GM12878 (cell line): ENCODE results near the gene ASMTL. TPM values are rescaled to one million over a fixed set of nuclear protein-coding genes. Genes with fewer than 3 reads are reported as not detected.

Experiments used
- ATAC-seq: fragments of 200-7000 bp; cut with Tn5 transposase; 3 replicates; pipeline ENCODE4 v1.9.1; 2020; ENCODE audit warnings: mild to moderate bottlenecking, moderate library complexity
- BruUV-seq: library from RNA; stranded (reverse); fragments of 400-500 nt; replicated peaks from 2 replicates; lab custom pipeline; 2021; lab: Mats Ljungman, UMichigan
- CTCF ChIA-PET: fragments of 300-600 bp; sonication (Branson Sonifier 250); formaldehyde crosslinking; extraction: SDS; loops from one replicate; lab custom pipeline; 2021; ENCODE audit warnings: inconsistent platforms; lab: Yijun Ruan, JAX
- POLR2A ChIA-PET: fragments of 350-600 bp; formaldehyde crosslinking; extraction: SDS; loops from one replicate; lab custom pipeline; 2021; ENCODE audit warnings: inconsistent platforms; lab: Charles Lee
- RAD21 ChIA-PET: fragments of 300-600 bp; sonication (Branson Sonifier 250); formaldehyde crosslinking; loops from one replicate; lab custom pipeline; 2023; ENCODE audit warnings: antibody characterized with exemption; ENCODE audit not compliant: unreplicated experiment; lab: Charles Lee
- SMC1A ChIA-PET: fragments of 300-600 bp; sonication (Branson Sonifier 250); formaldehyde crosslinking; loops from one replicate; lab custom pipeline; 2023; ENCODE audit not compliant: unreplicated experiment, uncharacterized antibody; lab: Charles Lee
- DNase-seq: peaks from one replicate; pipeline ENCODE4 v3.0.0-alpha.2; 2011; ENCODE audit warnings: low read depth, low spot score
- FAIRE-seq: peaks from 3 replicates; lab custom pipeline; 2011; peaks lifted over from hg19 to GRCh38; lab: Jason Lieb, UNC
- H2AFZ ChIP-seq: 2 replicates; pipeline ENCODE4 v1.6.0; 2011; ENCODE audit warnings: low read depth, low read length, control low read depth; ENCODE audit not compliant: control insufficient read depth
- H3K27ac ChIP-seq: 2 replicates; pipeline ENCODE4 v1.5.1; 2011; ENCODE audit warnings: control low read depth; ENCODE audit not compliant: control insufficient read depth, insufficient read depth
- H3K27me3 ChIP-seq, 2 experiments: replicated peaks in 1 of 2; 2 replicates each; pipeline versions ENCODE4 v1.6.0 to v1.6.1; 2011; ENCODE audit warnings: low read length in 1 of 2; ENCODE audit not compliant: control insufficient read depth in 2 of 2, insufficient read depth in 2 of 2
- H3K36me3 ChIP-seq, 2 experiments: 2 replicates each; pipeline ENCODE4 v1.5.1; 2011; ENCODE audit warnings: low read length in 1 of 2; ENCODE audit not compliant: control insufficient read depth in 2 of 2, insufficient read depth in 2 of 2
- H3K4me1 ChIP-seq: 2 replicates; pipeline ENCODE4 v1.6.1; 2011; ENCODE audit warnings: mild to moderate bottlenecking, low read length, moderate library complexity, mixed read lengths; ENCODE audit not compliant: control insufficient read depth, insufficient read depth
- H3K4me2 ChIP-seq: 2 replicates; pipeline ENCODE4 v1.6.0; 2011; ENCODE audit warnings: control low read depth; ENCODE audit not compliant: control insufficient read depth, insufficient read depth
- H3K4me3 ChIP-seq: fragments of 200-600 bp; sonication (generic); 2 replicates; pipeline ENCODE4 v1.5.1; 2016
- H3K79me2 ChIP-seq: 2 replicates; pipeline ENCODE4 v1.6.0; 2011; ENCODE audit warnings: low read length; ENCODE audit not compliant: control insufficient read depth, insufficient read depth
- H3K9ac ChIP-seq: 2 replicates; pipeline ENCODE4 v1.8.0; 2011; ENCODE audit warnings: low read length, control low read depth, mixed read lengths; ENCODE audit not compliant: control insufficient read depth, insufficient read depth
- H3K9me3 ChIP-seq: replicated peaks from 3 replicates; pipeline ENCODE4 v1.5.1; 2011; ENCODE audit warnings: mild to moderate bottlenecking, low read length; ENCODE audit not compliant: control insufficient read depth, insufficient read depth
- H4K20me1 ChIP-seq: 2 replicates; pipeline ENCODE4 v1.6.0; 2011; ENCODE audit not compliant: control insufficient read depth, insufficient read depth
- EP300 ChIP-seq, 2 experiments: fragments of 150-350 bp in 1 of 2; IDR thresholded peaks; 2 replicates each; pipeline ENCODE4 v1.6.1; 2011 to 2012; ENCODE audit warnings: low read depth in 2 of 2, low read length in 2 of 2, borderline replicate concordance in 1 of 2, improper control_type of control experiment in 1 of 2, inconsistent platforms in 1 of 2; ENCODE audit not compliant: control insufficient read depth in 1 of 2
- MTA2 ChIP-seq: fragments of 450-650 bp; IDR thresholded peaks from 2 replicates; pipeline ENCODE4 v1.6.1; 2016; ENCODE audit warnings: low read depth, mild to moderate bottlenecking, moderate library complexity
- MXI1 ChIP-seq: fragments of 150-350 bp; IDR thresholded peaks from 2 replicates; pipeline ENCODE4 v1.6.1; 2011; ENCODE audit warnings: low read depth, mild to moderate bottlenecking, inconsistent platforms, low read length, improper control_type of control experiment
- NR2C2 ChIP-seq: IDR thresholded peaks from 2 replicates; pipeline ENCODE4 v1.6.1; 2011; ENCODE audit warnings: borderline replicate concordance, low read depth; ENCODE audit not compliant: control insufficient read depth, insufficient read length
- TCF12 ChIP-seq: IDR thresholded peaks from 2 replicates; pipeline ENCODE4 v1.6.1; 2011; ENCODE audit warnings: low read depth, mild to moderate bottlenecking, low read length
- TCF3 ChIP-seq: IDR thresholded peaks from 2 replicates; pipeline ENCODE4 v1.6.1; 2012; ENCODE audit warnings: low read depth, mild to moderate bottlenecking, low read length, borderline replicate concordance; ENCODE audit not compliant: insufficient read depth
- WGBS: methylation state at CpG from one replicate; pipeline ENCODE4 v1.1.6; 2016; ENCODE audit warnings: low lambda C conversion rate; ENCODE audit not compliant: insufficient replicate concordance, insufficient coverage; ENCODE audit errors: missing lambda C conversion rate; 5-methylcytosine and 5-hydroxymethylcytosine counted together
- in situ Hi-C: fragments of 300-500 bp; cut with MboI; formaldehyde crosslinking; loops from 9 replicates; pipeline ENCODE4 v1.14.3; 2018; ENCODE audit warnings: mixed read lengths
- intact Hi-C: fragments of 100-400 bp; cut with micrococcal nuclease; formaldehyde crosslinking; loops from one replicate; pipeline ENCODE4 v1.14.2; 2022; ENCODE audit not compliant: unreplicated experiment
- polyA plus RNA-seq, 11 experiments: library from polyadenylated mRNA; depleted of rRNA in 4 of 11; unstranded in 6 of 11; stranded (reverse) in 5 of 11; fragments of >200 nt; fragmentation: Nextera tagmentation in 4 of 11; fragmentation: Illumina TruSeq in 1 of 11; extraction: Ambion mirVana in 4 of 11; extraction: Trizol in 1 of 11; gene quantifications; 1 replicate in 1 of 11; 2 replicates in 10 of 11; pipeline versions ENCODE4 v1.2.1 to v1.2.3, GENCODE V29; 2011 to 2016; ENCODE audit warnings: inconsistent platforms in 2 of 11, missing spikeins in 2 of 11, low read depth in 1 of 11
- total RNA-seq, 4 experiments: library from RNA; depleted of rRNA in 3 of 4; stranded (reverse); fragments of >200 nt in 3 of 4; fragmentation: Illumina TruSeq in 1 of 4; extraction: Trizol in 1 of 4; gene quantifications; 2 replicates each; pipeline versions ENCODE4 v1.2.1 to v1.2.3, GENCODE V29; 2013 to 2021
- TF ChIP-seq, protein P1 (sequence below): IDR thresholded peaks from 2 replicates; pipeline ENCODE4 v1.6.1; 2011; ENCODE audit warnings: borderline replicate concordance, low read depth, mild to moderate bottlenecking, moderate library complexity, low read length; ENCODE audit not compliant: insufficient read depth, poor library complexity, severe bottlenecking
- TF ChIP-seq, protein P2 (sequence below), 3 experiments: IDR thresholded peaks in 2 of 3; conservative IDR thresholded peaks in 1 of 3; 2 replicates each; pipeline ENCODE4 v1.5.1; 2011; ENCODE audit warnings: low read depth in 3 of 3, low read length in 3 of 3, mild to moderate bottlenecking in 3 of 3, control low read depth in 2 of 3, moderate library complexity in 2 of 3, inconsistent platforms in 1 of 3, mixed read lengths in 1 of 3; ENCODE audit not compliant: control insufficient read depth in 2 of 3, insufficient read depth in 1 of 3; ENCODE audit errors: extremely low read depth in 1 of 3
- TF ChIP-seq, protein P3 (sequence below): fragments of 450-650 bp; IDR thresholded peaks from 2 replicates; pipeline ENCODE4 v1.6.1; 2017; ENCODE audit warnings: mild to moderate bottlenecking, moderate library complexity
- TF ChIP-seq, protein P4 (sequence below): fragments of 450-650 bp; IDR thresholded peaks from 2 replicates; pipeline ENCODE4 v1.6.1; 2016; ENCODE audit warnings: mild to moderate bottlenecking
- TF ChIP-seq, protein P5 (sequence below): fragments of 450-650 bp; IDR thresholded peaks from 2 replicates; pipeline ENCODE4 v1.6.1; 2016; ENCODE audit warnings: mild to moderate bottlenecking

The ASMTL gene
- total and polyA plus RNA-seq, 10 of the 15 experiments (the other 5 are each of a cell fraction or from before 2014, with no cell fraction given) = 1.6 to 51.9 (median 32.1) TPM

DNA sequence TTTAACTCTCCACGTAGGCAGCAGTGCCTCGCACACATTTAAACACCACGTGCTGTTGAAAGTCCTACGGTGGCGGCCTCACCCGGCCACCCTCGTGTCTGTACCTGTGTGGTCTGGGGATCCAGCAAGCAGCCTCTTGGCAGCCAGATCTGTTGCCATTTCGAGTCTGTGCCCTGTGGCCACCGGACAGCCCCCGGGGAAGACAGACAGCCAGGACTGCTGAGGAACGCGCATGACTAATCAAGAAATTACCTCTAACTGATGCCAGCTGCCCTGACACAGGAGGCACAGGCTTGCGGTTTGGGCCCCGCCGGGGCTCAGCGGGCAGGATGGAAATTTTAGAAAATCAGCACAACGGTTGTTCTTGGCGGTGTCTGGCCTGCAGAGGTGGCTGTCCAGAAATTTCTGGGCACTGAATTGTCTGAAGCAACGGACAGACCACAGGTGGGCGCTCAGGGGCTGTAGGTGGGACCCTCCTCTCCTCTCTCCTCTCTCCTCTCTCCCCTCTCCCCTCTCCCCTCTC lies 15.6 kb upstream of the ASMTL start:
- intact Hi-C loops = loop anchor here (1.0 to 5.0 kb wide), 4 partner anchors 13 to 114 kb away; no protein-coding TSS in a partner anchor
- TF ChIP-seq TCF12 (peak; percentile 61; the same call in 1 of the 2 replicates), TCF3 (peak; percentile 76; the same call in 1 of the 2 replicates), MTA2 (peak; percentile 62), MXI1 (peak; percentile 68), NR2C2 (no peak), EP300 (IDR thresholded peaks at IDR 0.05; ENCODE audit: borderline replicate concordance in 1 of 2, control insufficient read depth in 1 of 2, low read depth in 2 of 2, low read length in 2 of 2) (peak in 1 of 2 experiments; percentile 66; a peak in 2 of 4 replicates)
- TF ChIP-seq, protein P1, sequence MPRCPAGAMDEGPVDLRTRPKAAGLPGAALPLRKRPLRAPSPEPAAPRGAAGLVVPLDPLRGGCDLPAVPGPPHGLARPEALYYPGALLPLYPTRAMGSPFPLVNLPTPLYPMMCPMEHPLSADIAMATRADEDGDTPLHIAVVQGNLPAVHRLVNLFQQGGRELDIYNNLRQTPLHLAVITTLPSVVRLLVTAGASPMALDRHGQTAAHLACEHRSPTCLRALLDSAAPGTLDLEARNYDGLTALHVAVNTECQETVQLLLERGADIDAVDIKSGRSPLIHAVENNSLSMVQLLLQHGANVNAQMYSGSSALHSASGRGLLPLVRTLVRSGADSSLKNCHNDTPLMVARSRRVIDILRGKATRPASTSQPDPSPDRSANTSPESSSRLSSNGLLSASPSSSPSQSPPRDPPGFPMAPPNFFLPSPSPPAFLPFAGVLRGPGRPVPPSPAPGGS = peak; percentile 76
- TF ChIP-seq, protein P2, sequence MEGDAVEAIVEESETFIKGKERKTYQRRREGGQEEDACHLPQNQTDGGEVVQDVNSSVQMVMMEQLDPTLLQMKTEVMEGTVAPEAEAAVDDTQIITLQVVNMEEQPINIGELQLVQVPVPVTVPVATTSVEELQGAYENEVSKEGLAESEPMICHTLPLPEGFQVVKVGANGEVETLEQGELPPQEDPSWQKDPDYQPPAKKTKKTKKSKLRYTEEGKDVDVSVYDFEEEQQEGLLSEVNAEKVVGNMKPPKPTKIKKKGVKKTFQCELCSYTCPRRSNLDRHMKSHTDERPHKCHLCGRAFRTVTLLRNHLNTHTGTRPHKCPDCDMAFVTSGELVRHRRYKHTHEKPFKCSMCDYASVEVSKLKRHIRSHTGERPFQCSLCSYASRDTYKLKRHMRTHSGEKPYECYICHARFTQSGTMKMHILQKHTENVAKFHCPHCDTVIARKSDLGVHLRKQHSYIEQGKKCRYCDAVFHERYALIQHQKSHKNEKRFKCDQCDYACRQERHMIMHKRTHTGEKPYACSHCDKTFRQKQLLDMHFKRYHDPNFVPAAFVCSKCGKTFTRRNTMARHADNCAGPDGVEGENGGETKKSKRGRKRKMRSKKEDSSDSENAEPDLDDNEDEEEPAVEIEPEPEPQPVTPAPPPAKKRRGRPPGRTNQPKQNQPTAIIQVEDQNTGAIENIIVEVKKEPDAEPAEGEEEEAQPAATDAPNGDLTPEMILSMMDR (IDR thresholded peaks at IDR 0.05 in 2 of 3, conservative IDR thresholded peaks at IDR 0.05 in 1 of 3; ENCODE audit: control insufficient read depth in 2 of 3, extremely low read depth in 1 of 3, insufficient read depth in 1 of 3, low read depth in 3 of 3, low read length in 3 of 3) = peak; percentile 24 to 60 (median 32); a peak in 4 of 6 replicates
- TF ChIP-seq, protein P3, sequence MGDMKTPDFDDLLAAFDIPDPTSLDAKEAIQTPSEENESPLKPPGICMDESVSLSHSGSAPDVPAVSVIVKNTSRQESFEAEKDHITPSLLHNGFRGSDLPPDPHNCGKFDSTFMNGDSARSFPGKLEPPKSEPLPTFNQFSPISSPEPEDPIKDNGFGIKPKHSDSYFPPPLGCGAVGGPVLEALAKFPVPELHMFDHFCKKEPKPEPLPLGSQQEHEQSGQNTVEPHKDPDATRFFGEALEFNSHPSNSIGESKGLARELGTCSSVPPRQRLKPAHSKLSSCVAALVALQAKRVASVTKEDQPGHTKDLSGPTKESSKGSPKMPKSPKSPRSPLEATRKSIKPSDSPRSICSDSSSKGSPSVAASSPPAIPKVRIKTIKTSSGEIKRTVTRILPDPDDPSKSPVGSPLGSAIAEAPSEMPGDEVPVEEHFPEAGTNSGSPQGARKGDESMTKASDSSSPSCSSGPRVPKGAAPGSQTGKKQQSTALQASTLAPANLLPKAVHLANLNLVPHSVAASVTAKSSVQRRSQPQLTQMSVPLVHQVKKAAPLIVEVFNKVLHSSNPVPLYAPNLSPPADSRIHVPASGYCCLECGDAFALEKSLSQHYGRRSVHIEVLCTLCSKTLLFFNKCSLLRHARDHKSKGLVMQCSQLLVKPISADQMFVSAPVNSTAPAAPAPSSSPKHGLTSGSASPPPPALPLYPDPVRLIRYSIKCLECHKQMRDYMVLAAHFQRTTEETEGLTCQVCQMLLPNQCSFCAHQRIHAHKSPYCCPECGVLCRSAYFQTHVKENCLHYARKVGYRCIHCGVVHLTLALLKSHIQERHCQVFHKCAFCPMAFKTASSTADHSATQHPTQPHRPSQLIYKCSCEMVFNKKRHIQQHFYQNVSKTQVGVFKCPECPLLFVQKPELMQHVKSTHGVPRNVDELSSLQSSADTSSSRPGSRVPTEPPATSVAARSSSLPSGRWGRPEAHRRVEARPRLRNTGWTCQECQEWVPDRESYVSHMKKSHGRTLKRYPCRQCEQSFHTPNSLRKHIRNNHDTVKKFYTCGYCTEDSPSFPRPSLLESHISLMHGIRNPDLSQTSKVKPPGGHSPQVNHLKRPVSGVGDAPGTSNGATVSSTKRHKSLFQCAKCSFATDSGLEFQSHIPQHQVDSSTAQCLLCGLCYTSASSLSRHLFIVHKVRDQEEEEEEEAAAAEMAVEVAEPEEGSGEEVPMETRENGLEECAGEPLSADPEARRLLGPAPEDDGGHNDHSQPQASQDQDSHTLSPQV = 0 out of 2 replicates have a peak, but pooled peaks have one; percentile 62
- TF ChIP-seq, protein P4, sequence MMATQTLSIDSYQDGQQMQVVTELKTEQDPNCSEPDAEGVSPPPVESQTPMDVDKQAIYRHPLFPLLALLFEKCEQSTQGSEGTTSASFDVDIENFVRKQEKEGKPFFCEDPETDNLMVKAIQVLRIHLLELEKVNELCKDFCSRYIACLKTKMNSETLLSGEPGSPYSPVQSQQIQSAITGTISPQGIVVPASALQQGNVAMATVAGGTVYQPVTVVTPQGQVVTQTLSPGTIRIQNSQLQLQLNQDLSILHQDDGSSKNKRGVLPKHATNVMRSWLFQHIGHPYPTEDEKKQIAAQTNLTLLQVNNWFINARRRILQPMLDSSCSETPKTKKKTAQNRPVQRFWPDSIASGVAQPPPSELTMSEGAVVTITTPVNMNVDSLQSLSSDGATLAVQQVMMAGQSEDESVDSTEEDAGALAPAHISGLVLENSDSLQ = peak; percentile 71
- TF ChIP-seq, protein P5, sequence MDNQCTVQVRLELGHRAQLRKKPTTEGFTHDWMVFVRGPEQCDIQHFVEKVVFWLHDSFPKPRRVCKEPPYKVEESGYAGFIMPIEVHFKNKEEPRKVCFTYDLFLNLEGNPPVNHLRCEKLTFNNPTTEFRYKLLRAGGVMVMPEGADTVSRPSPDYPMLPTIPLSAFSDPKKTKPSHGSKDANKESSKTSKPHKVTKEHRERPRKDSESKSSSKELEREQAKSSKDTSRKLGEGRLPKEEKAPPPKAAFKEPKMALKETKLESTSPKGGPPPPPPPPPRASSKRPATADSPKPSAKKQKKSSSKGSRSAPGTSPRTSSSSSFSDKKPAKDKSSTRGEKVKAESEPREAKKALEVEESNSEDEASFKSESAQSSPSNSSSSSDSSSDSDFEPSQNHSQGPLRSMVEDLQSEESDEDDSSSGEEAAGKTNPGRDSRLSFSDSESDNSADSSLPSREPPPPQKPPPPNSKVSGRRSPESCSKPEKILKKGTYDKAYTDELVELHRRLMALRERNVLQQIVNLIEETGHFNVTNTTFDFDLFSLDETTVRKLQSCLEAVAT = peak; percentile 65

More for the DNA sequence above, 15.6 kb upstream of the ASMTL start:
- Histone ChIP-seq H3K27ac (peak overlapping the region; percentile 82), H3K4me2 (peak overlapping the region; percentile 80), H2AFZ (no peak overlapping the region), H3K36me3 (peaks cover 22 to 26% of the 10 kb centered on the region in 2 experiments), H3K9me3 (no peaks in the 10 kb centered on the region; the same call in 2 of the 3 replicates), H3K27me3 (no peaks in the 10 kb centered on the region), H4K20me1 (no peaks in the 10 kb centered on the region), H3K4me3 (no peak overlapping the region), H3K79me2 (peaks cover 22% of the 10 kb centered on the region), H3K9ac (peak overlapping the region; percentile 52; the same call in 1 of the 2 replicates), H3K4me1 (peaks cover 43% of the 10 kb centered on the region)
- WGBS = 5% methylated on average over 18 of the region's 20 CpGs
- peak; percentile 83 for DNase-seq
- POLR2A ChIA-PET = no interaction called here
- no TSS peak for BruUV-seq
- in situ Hi-C loops = loop anchor here (25.0 kb wide), 1 partner anchor 1044 kb away; the partner anchor contains the start of genes DHRSX and ZBED1
- peak; percentile 85 for FAIRE-seq
- SMC1A ChIA-PET = no interaction called here
- ATAC-seq = peak; percentile 77
- CTCF ChIA-PET = no interaction called here
- RAD21 ChIA-PET = no interaction called here
